Vagina (tissue), 2 donors: ENCODE data around the gene CHPT1. TPM values are rescaled to one million over a fixed set of nuclear protein-coding genes. Genes with fewer than 3 reads are reported as not detected.
"Not testable (repeated sequence)": the region's sequence is repeated elsewhere in the genome, so short reads cannot be mapped to it uniquely, and the experiment has no call there.

Experiments
- DNase-seq, 2 donors: peaks; one replicate each; pipeline ENCODE4 v3.0.0-alpha.2; 2017; ENCODE audit errors: extremely low spot score in 2 of 2
- H3K27ac ChIP-seq: fragments of 200-600 bp; sonication (generic); one replicate; pipeline ENCODE4 v1.5.1; 2019
- H3K27me3 ChIP-seq: fragments of 200-600 bp; sonication (generic); one replicate; pipeline ENCODE4 v1.5.1; 2019
- H3K36me3 ChIP-seq, 2 donors: fragments of 200-600 bp; sonication (generic); one replicate each; pipeline ENCODE4 v1.5.1; 2017 to 2019
- H3K4me1 ChIP-seq: fragments of 200-600 bp; sonication (generic); one replicate; pipeline ENCODE4 v1.5.1; 2019
- H3K4me3 ChIP-seq, 2 donors: fragments of 200-600 bp; sonication (generic); 1 replicate in 1 of 2; 2 replicates in 1 of 2; pipeline ENCODE4 v1.5.1; 2016 to 2019
- H3K9me3 ChIP-seq: fragments of 200-600 bp; sonication (generic); one replicate; pipeline ENCODE4 v1.5.1; 2019
- CTCF ChIP-seq, 3 experiments: fragments of 450-650 bp in 2 of 3; fragments of 200-600 bp in 1 of 3; sonication (generic) in 1 of 3; IDR thresholded peaks; one replicate each; pipeline ENCODE4 v1.5.1; 2017 to 2019; ENCODE audit warnings: antibody characterized with exemption in 3 of 3, mild to moderate bottlenecking in 2 of 3, moderate library complexity in 2 of 3
- POLR2A ChIP-seq, 2 donors: fragments of 450-650 bp; IDR thresholded peaks; one replicate each; pipeline ENCODE4 v1.6.1; 2017; ENCODE audit warnings: antibody characterized with exemption in 2 of 2, mild to moderate bottlenecking in 2 of 2, moderate library complexity in 2 of 2
- POLR2AphosphoS5 ChIP-seq, 2 donors: sonication (generic); formaldehyde crosslinking; IDR thresholded peaks; one replicate each; pipeline ENCODE4 v1.9.0; 2017; ENCODE audit warnings: antibody characterized with exemption in 2 of 2, mild to moderate bottlenecking in 2 of 2, low read depth in 1 of 2; ENCODE audit not compliant: insufficient read depth in 1 of 2
- intact Hi-C: fragments of 100-400 bp; cut with DNase I; formaldehyde crosslinking; loops from one replicate; pipeline ENCODE4 v1.15.1; 2023
- total RNA-seq: library from RNA; depleted of rRNA; stranded (reverse); fragments of >200 nt; gene quantifications from one replicate; pipeline ENCODE4 v1.2.3, GENCODE V29; 2016

CHPT1 gene
- total RNA-seq, 1 donor from 2014 or later: 84.7 TPM

DNA sequence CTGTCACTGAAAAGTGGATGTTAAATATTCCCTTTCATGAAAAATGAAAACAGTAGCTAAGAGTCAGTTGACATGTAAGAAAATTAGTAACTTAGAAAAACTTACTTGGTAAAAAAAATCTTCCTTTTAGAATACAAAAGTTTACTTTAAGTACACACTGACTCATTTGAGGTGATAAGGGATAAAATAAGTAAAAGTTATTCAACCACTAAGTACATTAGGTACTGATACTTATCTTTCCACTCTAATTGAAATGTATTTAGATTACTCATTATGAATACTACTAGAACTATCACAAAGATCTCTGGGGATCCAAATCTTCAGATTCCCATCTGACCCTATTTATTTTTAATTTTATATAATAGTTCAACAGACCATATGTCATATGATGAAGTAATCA lies 29.7 kb downstream of the CHPT1 start:
- Histone ChIP-seq H3K4me1 (no peaks in the 10 kb centered on the region), H3K4me3 (no peak overlapping the region), H3K36me3 (peaks cover 0 to 28% of the 10 kb centered on the region in 2 donors), H3K27ac (no peak overlapping the region), H3K9me3 (no peaks in the 10 kb centered on the region), H3K27me3 (no peaks in the 10 kb centered on the region)
- intact Hi-C loops: no loop called here
- no peak for DNase-seq
- no peak for TF ChIP-seq CTCF (IDR thresholded peaks at IDR 0.05)
- no peak for TF ChIP-seq POLR2A (IDR thresholded peaks at IDR 0.05)
- TF ChIP-seq POLR2AphosphoS5 (IDR thresholded peaks at IDR 0.05; ENCODE audit: insufficient read depth in 1 of 2, low read depth in 1 of 2): no peak

DNA sequence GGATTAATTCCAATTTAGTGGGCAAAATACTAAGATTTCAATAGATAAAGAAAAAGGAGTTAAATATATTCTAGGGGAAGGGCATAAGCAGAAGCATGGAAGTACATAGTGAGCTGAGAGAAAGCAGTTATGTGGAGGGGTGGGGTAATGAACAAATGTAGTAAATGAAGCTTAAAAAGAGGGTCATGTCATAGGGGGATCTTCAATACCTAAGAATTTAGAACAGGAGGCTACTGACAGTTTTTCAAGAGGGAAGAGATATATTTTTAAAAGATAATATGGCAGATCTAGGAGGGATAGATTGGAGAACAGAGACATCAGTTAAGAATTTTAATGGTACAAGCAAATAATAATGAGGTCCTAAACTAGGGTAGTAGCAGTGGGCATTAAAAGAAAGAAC lies 32.4 kb downstream of the CHPT1 start:
- Histone ChIP-seq H3K4me3 (no peak overlapping the region), H3K9me3 (no peaks in the 10 kb centered on the region), H3K27ac (no peak overlapping the region), H3K27me3 (no peaks in the 10 kb centered on the region), H3K4me1 (no peaks in the 10 kb centered on the region), H3K36me3 (peaks cover 0 to 22% of the 10 kb centered on the region in 2 donors)
- no peak for DNase-seq
- intact Hi-C loops: no loop called here
- TF ChIP-seq CTCF (IDR thresholded peaks at IDR 0.05) (no peak), POLR2A (IDR thresholded peaks at IDR 0.05) (no peak), POLR2AphosphoS5 (IDR thresholded peaks at IDR 0.05; ENCODE audit: insufficient read depth in 1 of 2, low read depth in 1 of 2) (no peak)

DNA sequence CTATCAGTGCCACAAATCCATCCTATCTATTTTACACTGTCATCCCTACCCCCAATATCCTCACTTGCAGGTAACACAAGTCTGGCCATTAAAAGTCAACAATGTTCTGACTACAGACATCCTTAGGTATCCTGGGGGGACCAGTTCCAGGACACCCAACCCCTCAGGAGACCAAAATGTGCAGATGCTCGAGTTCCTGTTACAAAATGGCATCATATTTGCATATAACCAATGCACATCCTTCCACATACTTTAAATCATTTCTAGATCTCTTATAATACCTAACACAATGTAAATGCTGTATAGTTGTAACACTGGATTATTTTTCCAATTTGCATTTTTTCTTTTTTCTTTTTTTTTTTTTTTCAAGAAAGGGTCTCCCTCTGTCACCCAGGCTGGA lies 34.9 kb downstream of the CHPT1 start:
- no peaks in the 10 kb centered on the region for H3K27me3 ChIP-seq
- intact Hi-C loops: no loop called here
- no peaks in the 10 kb centered on the region for H3K4me1 ChIP-seq
- H3K36me3 ChIP-seq: peaks cover 0 to 9% of the 10 kb centered on the region in 2 donors
- H3K9me3 ChIP-seq: no peaks in the 10 kb centered on the region
- DNase-seq: no peak
- no peak overlapping the region for H3K4me3 ChIP-seq
- H3K27ac ChIP-seq: no peak overlapping the region
- TF ChIP-seq CTCF (IDR thresholded peaks at IDR 0.05) (no peak), POLR2A (IDR thresholded peaks at IDR 0.05) (no peak), POLR2AphosphoS5 (IDR thresholded peaks at IDR 0.05; ENCODE audit: insufficient read depth in 1 of 2, low read depth in 1 of 2) (no peak)

DNA sequence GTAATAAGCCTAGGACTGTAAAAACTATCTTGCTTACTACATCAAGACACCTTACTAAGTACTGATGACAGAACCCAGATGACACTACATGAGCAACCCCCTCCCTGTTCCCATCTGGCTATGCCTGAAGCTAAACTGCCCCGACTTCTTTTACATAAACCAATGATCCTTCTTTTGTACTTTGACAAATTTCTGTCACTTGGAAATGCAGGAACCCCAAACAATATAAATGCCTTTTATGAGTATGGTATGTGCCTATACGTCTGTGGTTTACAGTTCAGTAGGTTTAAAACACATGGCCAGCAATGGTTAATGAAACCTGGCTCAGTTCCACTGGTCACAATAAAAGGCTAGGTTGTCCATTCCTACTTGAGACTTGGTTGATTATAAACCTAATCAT lies 35.7 kb downstream of the CHPT1 start:
- intact Hi-C loops: no loop called here
- no peak for DNase-seq
- H3K4me3 ChIP-seq: no peak overlapping the region
- TF ChIP-seq CTCF (IDR thresholded peaks at IDR 0.05) (no peak), POLR2AphosphoS5 (IDR thresholded peaks at IDR 0.05; ENCODE audit: insufficient read depth in 1 of 2, low read depth in 1 of 2) (no peak), POLR2A (IDR thresholded peaks at IDR 0.05) (no peak)
- no peaks in the 10 kb centered on the region for H3K9me3 ChIP-seq
- no peaks in the 10 kb centered on the region for H3K4me1 ChIP-seq
- H3K36me3 ChIP-seq: peaks cover 0 to 9% of the 10 kb centered on the region in 2 donors
- H3K27me3 ChIP-seq: no peaks in the 10 kb centered on the region
- H3K27ac ChIP-seq: no peak overlapping the region

DNA sequence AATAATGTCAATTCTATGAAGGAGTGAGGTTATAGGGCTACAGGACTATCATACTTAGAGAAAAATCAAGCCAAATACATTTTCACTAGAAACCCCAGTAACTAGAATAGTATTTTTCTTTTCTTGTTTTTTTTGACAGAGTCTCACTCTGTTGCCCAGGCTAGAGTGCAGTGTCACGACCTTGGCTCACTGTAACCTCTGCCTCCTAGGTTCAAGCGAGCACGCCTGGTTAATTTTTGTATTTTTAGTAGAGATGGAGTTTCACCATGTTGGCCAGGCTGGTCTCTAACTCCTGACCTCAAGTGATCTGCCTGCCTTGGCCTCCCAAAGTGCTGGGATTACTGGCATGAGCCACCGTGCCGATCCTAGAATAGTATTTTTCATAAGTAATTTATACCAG lies 37.0 kb downstream of the CHPT1 start:
- H3K4me3 ChIP-seq, H3K9me3 ChIP-seq, intact Hi-C loops, DNase-seq, H3K27me3 ChIP-seq, H3K27ac ChIP-seq, H3K4me1 ChIP-seq: not testable (repeated sequence)
- H3K36me3 ChIP-seq: peaks cover 0 to 20% of the 10 kb centered on the region in 2 donors

DNA sequence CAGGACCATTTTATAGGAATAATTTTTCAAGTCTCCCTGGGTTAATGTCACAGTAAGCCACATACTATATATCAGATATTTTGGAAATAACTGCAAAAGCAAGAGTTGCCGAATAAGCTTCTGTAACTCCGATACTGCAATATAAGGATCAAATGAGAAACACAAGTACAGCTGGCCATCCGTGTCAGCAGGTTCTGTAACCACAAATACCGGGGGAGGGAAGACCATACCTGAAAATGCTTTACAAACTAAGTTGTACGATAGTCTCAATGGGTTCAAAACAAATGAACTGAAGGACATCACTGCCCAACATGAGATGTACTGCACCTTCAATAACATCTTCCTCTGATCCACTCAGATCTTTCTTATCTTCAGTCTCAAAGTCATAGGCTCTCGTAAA lies 40.0 kb downstream of the CHPT1 start:
- intact Hi-C loops: no loop called here
- H3K36me3 ChIP-seq: peaks cover 0 to 18% of the 10 kb centered on the region in 2 donors

More for the DNA sequence above, 40.0 kb downstream of the CHPT1 start:
- Histone ChIP-seq H3K4me1 (no peaks in the 10 kb centered on the region), H3K9me3 (no peaks in the 10 kb centered on the region), H3K27ac (no peak overlapping the region), H3K27me3 (no peaks in the 10 kb centered on the region), H3K4me3 (no peak overlapping the region)
- DNase-seq: no peak
- no peak for TF ChIP-seq POLR2AphosphoS5 (IDR thresholded peaks at IDR 0.05; ENCODE audit: insufficient read depth in 1 of 2, low read depth in 1 of 2)
- TF ChIP-seq POLR2A (IDR thresholded peaks at IDR 0.05): no peak
- no peak for TF ChIP-seq CTCF (IDR thresholded peaks at IDR 0.05)
